ENCODE data around the gene PHF2.

DNA sequence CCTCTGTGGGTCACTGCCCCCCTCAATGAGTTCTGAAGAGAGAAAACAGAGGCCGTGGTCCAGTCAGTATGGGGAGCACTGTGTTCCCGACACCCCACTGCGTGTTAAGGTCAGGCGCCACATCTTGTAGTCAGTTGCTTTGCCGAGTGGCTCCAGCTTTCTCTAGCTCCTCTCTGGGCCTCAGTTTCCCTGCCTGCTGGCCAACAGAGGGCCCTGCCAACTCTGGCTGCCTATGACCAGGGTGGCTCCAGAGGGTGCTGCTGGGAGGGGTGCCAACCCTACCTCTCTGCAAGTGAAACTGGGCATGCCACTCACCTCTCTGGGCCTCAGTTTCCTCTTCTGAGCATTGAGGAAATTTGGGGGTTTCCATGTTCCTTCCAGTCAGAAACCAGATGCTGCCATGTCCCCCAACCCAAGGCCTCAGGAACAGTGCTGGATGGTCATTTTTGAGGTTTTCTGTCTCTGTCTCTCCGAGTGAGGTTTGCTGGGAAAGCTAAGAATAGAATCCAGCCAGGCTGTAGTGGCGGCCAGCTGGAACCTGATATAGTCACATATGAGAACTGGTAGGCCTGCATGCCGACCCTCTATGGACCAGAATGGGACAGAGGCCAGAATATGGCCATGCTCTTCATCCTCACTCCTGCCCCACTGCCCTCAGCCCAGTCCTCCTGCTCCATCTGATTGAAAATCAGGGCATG, 132.1 kb downstream of the PHF2 start:
- TF ChIP-seq CTCF (conservative IDR thresholded peaks at IDR 0.05; ENCODE audit: low read length), result no peak
- no peak for TF ChIP-seq EZH2phosphoT487 (IDR thresholded peaks at IDR 0.05; ENCODE audit: borderline replicate concordance, low read depth, low read length)
